ENCODE measurements around the gene ALG12.
A peak's percentile ranks its signal among the peaks of the same experiment; 100 is the strongest.

The ALG12 gene

DNA sequence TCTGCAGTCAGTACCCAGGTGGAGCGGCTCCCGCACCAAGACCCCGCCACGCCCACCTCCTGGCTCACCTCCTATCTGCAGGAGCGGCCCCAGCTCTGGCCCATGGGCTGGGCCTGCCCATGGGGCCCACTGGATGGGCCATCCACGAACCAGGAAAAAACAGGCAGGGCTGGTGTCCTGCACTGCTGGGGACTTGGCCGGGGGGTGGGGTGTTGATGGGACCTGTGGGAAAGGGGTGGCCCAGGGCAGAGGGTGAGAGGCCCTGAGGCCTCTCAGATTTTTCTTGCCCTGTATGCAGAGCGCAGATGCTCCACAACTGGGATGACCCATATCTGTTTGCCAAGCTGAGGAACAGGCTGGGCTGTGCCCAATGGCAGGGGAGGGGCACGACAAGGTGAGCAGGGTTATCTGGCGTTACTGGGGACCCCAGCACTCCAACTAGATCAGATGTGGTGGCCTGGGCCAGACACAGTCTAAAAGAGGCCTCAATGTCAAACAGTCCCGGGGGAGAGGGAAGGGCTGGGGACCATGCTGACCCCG is 39.7 kb upstream of the ALG12 start:
- DNase-seq, result no peak

DNA sequence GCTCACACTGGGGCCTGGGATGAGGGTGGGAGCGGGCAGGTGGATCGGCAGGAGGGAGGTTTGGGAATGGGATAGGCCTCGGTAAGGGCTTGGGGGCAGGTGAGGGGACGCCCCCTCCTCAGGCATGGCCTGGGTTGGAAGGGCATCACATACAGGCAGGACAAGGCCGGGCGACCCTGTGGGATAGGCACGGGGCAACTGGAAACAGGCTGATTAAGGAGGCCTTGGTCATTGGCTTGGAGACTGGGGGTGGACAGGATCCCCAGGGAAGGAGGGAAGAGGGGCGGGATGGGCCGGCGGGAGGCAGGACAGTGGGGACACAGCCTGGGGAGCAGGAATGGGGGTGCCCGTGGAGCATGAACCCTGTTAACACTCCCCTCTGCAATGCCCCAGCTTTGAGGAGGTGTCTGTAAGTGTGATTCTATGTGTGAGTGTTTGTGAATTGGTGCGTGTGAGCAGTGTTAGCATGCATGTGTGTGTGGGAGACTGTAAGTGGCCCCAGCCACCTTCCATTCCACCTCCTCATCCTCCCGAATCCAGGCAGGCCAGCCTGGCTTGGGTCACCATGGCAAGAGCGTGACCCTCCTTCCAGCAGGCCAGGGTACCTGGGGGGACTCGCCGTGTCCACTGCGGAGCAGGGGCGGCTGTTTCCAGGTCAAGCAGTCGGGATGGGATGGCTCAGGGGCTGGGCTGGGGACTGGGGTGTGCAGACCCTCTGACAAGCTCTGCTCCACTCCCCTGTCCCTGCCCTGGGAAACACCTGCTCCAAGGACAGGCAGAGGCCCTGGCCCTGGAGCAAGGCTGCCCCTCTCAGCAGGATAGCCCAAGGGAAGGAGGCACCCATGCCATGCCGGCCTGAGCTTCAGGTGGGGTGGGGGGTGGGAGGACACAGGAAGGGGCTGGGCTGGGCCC is 38.9 kb upstream of the ALG12 start:
- DNase-seq, result no peak

DNA sequence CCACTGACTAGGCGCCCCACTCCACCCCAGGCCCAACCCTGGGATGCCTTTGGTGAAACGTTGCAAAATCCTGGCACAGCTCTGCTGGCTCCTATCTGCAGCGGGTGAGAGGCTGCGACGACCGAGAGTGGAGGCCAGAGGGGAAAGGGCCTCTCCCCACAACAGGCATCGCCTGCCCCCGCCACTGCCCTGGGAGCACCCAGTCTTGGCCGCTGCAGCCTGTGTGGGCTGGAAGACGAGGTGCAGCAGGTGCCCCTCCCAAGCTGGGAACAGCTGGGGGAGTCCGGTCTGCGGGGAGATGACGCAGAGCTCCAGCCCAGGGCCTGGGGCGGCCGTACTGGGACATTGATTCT is 38.2 kb upstream of the ALG12 start:
- DNase-seq, result no peak

DNA sequence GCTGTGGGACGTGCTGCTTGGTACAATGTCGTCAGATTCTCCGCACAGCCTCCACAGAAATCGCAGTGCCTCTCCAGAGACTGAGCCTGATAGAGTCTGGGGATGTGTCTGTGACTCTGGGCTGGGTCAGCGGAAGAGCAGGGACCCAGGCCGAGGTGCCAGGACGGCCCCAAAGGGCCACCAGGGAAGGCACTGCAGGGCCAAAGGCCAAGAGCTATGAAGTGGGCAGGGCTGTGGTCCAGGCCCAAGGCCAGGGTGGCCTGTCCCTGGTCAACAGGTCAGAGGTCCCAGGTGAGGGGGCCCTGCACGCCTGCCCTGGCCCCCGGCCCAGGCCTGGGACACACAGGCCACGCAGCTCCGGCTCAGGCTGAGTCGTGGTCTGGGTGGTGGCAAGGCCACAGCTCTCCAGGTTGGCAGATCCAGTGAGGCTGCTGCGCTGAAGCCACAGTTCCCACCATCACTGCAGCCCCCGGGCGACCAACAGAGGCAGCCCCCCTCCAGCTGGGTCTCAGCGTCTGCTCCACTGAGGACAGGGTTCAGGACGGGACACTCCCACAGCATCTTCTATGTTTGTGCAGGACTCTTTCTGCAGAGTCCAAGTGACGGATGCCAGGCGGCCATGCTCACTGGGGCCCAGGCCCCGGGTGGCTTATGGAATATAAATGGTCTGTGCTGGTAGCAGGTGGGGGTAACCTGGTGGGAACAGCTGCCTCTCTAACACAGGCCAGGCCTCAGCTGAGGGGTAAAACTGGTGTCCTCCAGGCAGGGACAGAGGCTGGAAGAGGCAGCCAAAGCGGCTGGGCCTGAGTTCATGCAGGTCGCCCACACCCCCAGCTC is 37.6 kb upstream of the ALG12 start:
- no peak for DNase-seq

DNA sequence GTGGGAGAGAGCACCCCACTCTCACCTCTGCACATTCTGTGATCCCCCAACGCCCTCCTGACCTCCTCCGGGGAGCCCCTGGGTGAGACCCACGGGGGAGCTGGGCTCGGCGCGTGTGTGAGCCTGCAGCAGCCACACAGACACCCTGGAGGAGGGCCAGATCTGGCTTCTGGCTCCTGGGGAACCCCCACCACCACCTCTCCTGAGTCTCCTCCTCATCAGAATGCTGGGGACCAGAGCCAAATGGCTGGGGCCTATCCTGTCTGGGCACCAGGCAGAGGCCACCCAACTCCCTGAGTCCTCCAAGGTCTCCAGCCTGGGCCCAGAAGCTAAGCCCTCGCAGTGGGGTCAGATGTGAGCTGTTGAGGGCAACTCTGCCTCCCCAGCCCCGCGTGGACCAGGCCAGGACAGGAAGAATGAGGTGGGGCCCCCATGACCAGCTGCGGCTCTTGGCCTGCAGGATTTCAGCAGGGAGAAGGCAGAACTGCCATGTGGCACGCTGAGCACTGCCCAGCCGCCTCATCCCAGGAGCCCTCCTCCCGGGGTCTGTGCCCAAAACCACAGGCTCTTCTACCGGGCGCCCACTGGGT is 36.8 kb upstream of the ALG12 start:
- no peak for DNase-seq

DNA sequence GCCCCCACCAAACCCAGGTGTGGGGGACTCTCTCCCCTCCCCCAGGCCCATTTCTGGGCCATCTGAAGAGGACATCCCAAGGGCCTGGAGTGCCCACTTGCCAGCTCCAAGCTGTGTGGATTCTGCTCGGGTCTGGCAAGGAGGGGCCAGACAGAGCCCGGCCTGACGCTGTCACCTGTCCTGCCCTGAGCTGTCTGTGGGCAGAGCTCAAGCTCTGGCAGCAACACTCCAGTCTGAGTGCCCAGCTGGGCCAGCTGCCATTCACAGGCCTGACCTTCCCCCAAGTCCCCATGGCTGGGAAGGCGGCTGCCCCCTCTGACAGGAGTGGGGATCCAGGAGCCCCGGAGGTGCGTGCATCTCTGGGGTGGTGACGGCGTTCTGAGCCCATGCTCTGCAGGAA is 36.1 kb upstream of the ALG12 start:
- no peak for DNase-seq

DNA sequence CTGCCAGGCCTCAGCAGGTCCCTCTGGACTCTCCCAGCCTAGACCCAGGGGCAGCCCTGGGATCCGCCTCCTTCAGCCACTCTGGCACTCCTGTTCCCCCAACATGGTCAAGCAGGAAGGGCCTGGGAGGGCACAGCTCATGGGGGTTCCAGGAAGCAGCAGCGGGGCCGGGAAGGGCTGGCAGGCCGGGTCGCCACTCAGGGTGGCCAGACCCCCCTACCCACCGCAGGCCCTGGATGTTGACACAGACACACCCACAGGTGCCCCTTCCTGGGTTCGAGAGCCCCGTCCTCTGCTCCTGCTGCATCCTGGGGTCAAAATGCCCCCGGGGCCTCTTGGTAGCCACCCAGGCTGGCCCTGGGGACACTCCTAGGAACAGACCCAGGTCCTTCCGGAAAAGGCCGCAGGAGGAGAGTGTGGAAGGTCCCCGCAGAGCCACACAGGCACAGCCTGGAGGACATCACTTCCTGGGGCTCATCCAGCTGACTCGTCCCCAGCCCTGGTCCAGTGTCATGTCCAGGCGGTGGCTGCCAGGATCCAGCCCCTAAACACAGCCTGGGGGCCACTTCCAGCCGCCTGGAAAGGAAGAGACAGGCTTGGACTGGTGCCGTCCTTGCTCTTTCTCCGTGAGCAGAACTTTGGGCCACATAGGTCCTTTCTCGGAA is 35.6 kb upstream of the ALG12 start:
- DNase-seq, result peak; percentile 21

DNA sequence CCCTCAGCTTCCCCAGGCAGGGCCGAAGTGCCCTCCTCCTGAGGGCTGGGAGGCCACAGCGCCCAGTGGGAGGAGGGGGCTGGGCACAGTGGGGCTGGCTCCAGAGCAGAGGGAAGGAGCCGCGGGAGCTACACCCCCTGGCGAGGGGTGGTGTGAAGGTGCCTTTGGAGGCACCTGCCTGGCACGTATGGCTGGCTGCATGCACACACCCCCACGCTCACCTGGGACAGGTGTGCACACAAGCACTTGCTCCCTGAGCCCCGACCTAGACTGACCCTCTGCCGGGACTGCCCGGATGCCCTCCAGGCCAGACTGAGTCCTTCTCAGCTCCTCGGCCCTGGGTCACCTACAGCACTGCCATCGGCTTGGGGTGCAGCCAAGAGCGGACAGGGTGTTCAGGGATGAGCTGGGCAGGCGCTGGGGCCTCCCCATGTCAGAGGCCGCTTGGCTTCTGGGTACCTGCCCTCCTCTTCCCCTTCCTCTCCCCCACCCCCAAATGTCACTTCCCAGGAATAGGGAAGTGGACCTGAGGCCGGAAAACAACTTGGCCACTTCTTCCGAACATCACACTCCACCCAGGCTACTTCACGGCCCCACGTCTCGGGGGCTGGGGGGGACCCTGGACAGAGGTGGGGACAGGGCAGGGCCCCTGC is 34.9 kb upstream of the ALG12 start:
- no peak for DNase-seq

DNA sequence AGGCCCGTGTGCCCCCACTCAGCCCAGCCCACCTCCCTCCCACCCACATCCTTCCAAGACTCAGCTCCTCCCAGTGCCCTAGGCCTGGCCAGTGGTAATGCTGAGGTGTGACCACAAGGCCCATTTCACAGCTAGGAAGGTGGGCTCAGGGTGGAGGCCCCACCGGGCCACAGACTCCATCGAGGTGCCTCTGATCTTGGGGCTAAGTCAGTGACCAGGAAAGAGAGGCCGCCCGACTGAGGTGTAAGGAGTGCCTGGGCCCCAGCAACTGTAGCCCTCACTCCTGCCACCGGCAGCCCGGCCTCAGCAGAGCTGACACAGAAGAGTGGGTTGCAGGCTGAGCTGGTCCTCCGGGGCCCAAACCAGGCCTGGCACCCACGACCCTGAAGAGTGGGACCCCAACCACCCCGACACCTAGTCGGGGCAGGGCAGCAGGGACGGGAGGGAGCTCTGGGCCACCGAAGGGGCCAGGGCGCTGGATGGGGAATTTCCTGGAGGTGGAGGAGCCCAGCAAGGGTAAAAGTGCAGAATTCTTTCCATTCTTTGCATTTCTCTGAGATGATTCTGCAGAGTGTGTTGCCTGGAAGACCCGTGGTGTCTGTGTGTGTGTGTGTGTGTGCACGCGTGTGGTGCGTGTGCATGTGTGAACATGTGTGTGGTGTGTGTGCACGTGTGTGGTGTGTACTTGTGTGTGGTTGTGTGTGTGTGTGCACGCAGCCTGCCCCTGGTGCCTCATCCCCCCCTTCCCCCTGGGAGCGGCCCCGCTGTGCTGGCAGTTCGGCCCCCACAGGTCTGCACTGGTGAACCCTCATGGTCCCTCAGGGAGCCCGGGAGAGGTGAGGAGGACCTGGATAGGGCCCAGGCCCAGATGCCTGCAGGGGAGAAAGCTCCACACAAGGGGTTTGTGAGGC is 34.0 kb upstream of the ALG12 start:
- DNase-seq, result peak; percentile 92

DNA sequence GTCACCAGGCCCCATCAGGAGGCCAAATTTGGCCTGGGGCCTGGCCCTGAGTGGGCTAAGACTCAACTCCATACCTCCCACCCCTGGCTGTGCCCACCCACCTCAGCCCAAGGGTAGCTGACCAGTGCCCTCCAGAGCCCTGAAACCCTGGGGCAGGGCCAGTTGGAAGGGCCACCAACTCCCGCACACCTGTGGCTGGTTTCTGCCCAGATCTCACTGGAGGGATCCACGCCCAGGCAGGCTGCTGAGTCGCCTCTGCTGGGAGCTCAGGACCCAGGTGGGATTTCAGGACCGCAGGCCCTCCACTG is 33.4 kb upstream of the ALG12 start:
- no peak for DNase-seq

DNA sequence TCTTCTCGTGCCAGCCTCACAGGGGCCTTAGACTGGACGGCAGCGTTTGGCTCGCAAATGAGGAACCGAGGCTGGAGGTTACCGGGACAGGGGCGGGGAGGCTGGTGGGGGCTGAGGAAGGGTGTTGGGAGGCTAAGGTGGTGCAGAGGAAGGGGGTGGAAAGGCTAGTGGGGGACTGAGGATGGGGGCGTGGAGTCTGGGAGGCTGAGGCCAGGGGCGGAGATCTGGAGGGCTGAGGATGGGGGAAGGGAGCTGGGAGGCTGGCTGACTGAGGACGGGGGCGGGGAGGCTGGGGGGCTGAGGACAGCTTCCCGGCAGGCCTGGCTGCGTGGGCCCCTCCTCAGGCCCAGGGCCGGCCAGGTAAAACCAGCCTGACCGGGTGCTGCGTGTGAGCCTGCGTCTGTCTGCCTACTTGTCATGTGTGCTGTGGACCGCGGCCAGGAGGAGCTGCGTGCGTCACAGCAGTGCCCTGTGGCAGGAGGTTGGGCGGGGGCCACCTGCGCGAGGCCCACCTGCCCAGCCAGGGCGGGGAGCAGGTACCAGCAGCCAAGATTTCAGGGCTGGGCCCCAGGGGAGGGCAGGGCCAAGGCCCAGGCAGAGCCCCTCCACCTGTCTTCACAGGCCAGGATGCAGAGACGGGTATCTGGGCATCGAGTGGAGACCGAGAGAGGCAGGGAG is 32.9 kb upstream of the ALG12 start:
- DNase-seq, result no peak

DNA sequence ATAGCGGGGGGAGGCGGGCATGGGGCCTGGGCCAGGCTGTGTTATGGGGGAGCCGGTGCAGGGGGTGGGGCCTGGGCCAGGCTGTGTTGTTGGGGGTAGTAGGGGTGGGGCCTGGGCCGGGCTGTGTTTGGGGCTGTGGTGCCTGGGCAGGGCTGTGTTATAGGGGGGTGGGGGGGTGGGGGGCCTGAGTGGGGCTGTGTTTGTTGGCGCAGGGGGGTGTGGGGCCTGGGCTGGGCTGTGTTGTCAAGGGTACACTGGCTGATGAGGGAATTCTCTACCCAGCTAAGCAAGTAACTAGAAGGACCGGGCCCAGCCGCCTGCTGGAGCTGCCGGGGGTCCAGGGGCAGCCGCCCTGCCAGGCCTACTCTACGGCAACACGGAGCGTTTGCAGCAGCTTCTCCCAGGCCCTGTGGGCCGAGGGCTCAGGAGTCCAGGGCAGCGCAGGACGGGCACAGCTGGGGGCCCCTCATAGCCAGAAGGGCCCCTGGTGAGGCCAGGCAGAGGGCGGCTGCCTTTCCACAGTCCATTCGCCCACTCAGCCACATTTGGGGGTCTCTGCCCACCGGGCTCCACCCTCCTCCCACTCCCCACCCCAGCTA is 32.3 kb upstream of the ALG12 start:
- no peak for DNase-seq

DNA sequence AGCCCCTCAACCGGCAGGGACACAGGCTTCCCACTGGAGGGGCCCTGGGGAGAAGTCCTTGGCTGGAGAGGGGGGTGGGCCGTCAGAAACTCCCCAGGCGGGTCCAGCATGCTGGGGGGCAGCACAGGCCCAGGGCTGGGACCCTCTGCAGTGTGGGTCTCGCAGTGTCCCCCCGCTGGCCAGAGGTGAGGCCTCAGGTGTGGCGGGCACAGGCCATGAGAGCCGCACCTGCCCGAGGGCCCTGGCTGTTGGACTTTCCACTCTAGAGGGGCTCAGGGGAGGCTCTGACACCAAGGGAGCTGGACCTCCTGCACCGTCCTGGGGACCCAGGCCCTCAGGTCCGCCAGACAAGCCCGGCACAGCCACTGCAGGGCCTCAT is 31.7 kb upstream of the ALG12 start:
- DNase-seq, result no peak

DNA sequence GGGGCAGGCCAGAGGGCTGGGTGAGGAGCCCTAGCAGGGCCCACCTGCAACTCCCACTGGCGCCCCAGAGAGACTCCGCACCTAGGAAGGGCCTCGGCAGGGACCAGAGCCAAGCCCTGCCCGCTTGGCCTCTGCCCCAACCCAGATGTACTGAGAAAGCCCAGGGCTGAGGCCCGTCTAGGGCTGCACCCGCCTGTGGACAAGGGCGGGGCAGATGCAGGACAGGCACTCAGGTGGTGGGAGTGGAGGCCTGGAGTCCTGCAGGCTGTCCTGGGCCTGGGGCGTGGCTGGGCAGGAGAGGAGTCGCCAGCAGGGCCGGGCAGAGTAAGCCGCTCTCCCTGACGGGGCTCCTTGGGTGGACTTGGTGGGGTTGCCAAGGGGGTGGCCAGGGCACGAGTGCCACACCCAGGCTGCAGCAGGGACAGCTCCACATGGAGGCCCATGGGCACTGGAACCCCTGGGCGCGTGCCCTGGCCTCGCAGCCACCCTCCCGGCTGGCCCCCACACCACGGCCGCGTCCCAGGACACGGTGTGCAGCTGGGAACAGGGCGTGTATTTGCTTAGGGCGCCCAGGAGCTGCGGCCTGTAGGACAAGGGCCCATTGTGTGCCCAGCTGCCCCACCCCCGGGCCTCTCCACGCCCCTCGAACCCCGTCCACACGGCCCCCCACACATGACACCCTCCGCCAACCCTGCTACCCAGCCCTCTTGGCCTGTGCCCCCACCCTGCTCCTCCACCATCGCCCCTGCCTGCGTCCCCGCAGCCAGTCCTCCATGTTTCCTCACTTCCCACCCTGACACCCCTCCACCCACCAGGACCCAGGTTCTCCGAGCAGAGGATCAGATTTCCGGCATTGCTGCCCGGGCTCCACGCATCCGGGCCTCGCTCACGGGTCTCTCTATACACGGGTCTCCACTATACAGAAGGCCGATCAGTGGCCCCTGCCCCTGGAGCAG is 31.0 kb upstream of the ALG12 start:
- DNase-seq, result no peak

DNA sequence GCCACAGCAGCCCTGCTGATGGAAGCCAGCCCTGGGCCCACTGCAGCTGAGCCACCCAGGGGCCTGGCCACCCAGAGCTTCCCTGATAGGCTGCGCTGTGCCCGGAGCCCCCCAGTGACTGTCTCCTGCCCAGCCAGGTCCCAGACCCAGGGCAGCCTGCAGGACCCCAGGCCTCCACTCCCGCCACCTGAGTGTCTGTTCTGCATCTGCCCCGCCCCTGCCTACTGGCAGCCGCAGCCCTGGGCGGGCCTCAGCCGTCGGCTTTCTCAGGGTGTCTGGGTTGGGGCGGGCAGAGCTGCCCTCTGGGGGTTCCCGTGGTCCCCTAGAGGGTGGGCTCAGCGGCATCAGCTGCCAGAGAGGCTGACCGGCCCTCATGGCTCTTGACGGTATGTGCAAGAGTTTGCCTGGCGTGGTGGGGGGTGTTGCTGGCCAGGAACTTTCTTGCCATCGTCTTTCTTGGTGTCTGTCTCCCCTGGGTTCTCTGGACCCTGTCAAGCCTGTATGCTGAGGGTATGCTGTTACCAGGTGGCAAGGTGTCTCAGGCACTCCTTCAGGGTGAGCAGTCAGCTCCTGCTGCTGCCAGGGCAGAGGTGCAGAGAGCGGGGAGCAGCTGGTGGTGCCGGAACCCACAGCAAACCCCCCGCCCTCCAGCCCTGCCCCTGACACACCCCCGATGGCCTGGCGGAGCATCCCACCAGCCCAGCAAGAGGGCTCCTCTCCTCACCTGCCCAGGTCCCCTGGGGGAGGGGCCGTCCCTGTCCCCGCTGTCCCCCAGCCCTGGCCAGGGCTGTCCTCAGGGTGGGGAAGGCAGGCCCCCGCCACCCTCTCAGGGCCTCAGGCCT is 30.1 kb upstream of the ALG12 start:
- no peak for DNase-seq

DNA sequence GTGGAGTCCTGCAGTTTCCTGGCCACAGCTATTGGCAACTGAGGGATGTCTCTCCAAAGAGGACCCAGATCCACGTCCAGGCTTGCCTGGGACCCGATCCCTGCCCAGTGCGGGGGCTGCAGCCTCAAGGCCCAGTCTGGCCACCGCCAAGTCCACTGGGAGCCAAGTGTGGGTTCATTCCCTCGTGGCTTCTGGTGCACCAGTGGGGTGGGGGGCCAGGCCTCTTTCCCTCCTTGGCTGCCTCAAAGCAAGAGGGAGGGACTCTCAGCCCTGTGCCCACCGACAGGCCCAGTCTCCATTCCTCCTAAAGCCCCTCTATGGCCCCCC is 29.0 kb upstream of the ALG12 start:
- no peak for DNase-seq

DNA sequence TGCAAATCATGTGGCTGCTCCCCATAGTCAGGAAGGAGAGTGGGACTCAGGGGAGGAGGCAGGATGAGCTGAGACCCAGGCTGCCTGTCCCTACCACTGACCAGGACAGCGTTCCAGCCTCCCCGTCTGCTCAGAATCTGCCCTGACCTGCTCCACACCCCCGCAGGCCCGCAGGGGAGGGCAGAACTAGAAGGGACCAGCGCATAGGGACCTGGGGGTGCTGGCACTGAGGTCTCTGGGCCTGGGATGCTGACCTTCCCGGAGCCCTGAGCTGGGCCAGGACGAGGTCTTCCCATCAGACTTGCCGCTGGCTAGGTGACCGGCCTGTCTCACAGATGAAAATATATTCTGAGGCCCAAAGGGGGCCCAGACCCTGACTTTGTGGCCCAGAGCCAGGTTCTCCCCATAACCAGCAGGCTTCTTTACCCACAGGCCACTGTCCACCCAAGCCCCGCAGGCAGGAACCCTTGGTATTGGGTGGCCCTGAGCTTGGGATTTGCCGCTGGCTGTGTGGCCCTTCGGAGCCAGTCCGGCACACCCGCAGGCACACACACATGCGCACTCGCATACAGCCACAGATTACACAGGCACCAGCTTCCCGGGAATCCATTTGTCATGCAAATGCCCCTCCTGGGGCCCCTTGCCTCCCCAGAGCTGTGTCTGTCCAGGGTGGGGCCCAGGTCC is 28.5 kb upstream of the ALG12 start:
- DNase-seq, result no peak

All from fibroblast of skin of back (primary cell).